ENCODE data around the gene ATAD2B.

The ATAD2B gene

GRCh38 chr2:23943666-23944065, 16.7 kb upstream of the ATAD2B start:
- TF ChIP-seq, protein P1, sequence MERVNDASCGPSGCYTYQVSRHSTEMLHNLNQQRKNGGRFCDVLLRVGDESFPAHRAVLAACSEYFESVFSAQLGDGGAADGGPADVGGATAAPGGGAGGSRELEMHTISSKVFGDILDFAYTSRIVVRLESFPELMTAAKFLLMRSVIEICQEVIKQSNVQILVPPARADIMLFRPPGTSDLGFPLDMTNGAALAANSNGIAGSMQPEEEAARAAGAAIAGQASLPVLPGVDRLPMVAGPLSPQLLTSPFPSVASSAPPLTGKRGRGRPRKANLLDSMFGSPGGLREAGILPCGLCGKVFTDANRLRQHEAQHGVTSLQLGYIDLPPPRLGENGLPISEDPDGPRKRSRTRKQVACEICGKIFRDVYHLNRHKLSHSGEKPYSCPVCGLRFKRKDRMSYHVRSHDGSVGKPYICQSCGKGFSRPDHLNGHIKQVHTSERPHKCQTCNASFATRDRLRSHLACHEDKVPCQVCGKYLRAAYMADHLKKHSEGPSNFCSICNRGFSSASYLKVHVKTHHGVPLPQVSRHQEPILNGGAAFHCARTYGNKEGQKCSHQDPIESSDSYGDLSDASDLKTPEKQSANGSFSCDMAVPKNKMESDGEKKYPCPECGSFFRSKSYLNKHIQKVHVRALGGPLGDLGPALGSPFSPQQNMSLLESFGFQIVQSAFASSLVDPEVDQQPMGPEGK (CRISPR knock-in tag; IDR thresholded peaks at IDR 0.05; ENCODE audit: borderline replicate concordance): no peak
- no peak for TF ChIP-seq ESRRG (CRISPR knock-in tag; IDR thresholded peaks at IDR 0.05)
- ATAC-seq: no peak

DNA sequence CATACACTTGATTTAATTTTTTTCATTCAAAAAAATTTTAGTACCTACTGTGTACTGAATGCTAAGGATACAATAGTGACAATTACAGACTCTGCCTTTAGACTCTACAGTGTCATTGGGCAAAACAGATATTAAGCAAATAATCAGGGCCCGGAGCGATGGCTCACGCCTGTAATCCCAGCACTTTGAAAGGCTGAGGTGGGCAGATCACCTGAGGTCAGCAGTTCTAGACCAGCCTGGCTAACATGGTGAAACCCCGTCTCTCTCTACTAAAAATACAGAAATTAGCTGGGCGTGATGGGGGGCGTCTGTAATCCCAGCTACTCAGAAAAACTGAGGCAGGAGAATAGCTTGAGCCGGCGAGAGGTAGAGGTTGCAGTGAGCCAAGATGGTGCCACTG, 14.7 kb upstream of the ATAD2B start:
- ATAC-seq: no peak
- TF ChIP-seq, protein P2, sequence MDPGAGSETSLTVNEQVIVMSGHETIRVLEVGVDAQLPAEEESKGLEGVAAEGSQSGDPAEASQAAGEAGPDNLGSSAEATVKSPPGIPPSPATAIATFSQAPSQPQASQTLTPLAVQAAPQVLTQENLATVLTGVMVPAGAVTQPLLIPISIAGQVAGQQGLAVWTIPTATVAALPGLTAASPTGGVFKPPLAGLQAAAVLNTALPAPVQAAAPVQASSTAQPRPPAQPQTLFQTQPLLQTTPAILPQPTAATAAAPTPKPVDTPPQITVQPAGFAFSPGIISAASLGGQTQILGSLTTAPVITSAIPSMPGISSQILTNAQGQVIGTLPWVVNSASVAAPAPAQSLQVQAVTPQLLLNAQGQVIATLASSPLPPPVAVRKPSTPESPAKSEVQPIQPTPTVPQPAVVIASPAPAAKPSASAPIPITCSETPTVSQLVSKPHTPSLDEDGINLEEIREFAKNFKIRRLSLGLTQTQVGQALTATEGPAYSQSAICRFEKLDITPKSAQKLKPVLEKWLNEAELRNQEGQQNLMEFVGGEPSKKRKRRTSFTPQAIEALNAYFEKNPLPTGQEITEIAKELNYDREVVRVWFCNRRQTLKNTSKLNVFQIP (CRISPR knock-in tag; IDR thresholded peaks at IDR 0.05; ENCODE audit: borderline replicate concordance, low read depth): no peak
- TF ChIP-seq ISL1 (CRISPR knock-in tag; IDR thresholded peaks at IDR 0.05) (no peak), OSR1 (CRISPR knock-in tag; IDR thresholded peaks at IDR 0.05) (no peak), ZNF8 (CRISPR knock-in tag; IDR thresholded peaks at IDR 0.05) (no peak), TOX (CRISPR knock-in tag; IDR thresholded peaks at IDR 0.05; ENCODE audit: borderline replicate concordance) (no peak), TCF4 (CRISPR knock-in tag; IDR thresholded peaks at IDR 0.05; ENCODE audit: borderline replicate concordance) (no peak), CSDC2 (CRISPR knock-in tag; IDR thresholded peaks at IDR 0.05) (no peak), ZFP30 (CRISPR knock-in tag; IDR thresholded peaks at IDR 0.05) (no peak), ESRRG (CRISPR knock-in tag; IDR thresholded peaks at IDR 0.05) (no peak), RARB (CRISPR knock-in tag; IDR thresholded peaks at IDR 0.05) (no peak), ZFP3 (CRISPR knock-in tag; IDR thresholded peaks at IDR 0.05) (no peak)
- TF ChIP-seq, protein P1 (CRISPR knock-in tag; IDR thresholded peaks at IDR 0.05; ENCODE audit: borderline replicate concordance): no peak

DNA sequence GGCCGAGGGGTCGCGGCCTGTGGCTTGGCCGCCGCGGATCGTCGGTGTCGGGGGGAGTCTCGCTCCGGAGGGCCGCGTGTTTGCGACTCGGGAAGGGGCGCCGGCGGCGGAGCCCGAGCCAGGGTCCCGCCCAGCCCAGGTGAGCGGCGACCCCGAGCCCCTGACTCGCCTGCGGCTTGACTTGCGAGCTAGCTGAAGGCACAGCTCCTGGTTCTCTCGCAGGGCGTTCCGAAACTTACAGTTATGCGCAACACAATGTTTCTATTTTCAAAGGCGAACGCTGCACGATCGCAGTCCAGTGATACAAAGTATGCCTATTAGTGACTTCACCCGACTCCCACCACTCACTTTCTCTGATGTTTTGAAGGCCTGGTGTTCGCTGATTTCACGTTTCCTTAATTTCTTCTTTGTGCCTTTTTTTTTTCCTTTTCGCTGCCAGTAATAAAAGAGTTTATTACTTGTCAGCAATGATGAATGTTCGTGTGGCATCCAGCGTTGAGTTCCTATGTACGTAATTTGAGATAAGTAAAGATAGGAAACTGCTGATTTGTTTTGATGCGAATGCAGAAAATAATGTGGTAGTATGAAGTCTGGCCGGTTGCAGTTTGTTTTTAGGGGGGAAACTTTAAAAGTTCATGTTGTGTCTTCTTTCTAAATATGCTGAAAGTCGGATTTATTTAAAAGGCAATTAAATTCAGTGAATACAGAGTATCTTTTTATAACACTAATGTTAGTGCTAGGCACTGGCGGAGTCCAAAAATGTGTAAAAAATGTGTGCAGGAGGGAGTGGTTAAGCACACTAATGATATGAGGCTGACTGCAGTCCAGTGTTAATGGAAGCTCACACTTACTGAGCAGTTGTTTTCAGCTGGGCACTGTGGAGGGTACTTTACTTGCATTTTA, 14.0 kb upstream of the ATAD2B start:
- ATAC-seq: peak; percentile 67
- TF ChIP-seq, protein P3, sequence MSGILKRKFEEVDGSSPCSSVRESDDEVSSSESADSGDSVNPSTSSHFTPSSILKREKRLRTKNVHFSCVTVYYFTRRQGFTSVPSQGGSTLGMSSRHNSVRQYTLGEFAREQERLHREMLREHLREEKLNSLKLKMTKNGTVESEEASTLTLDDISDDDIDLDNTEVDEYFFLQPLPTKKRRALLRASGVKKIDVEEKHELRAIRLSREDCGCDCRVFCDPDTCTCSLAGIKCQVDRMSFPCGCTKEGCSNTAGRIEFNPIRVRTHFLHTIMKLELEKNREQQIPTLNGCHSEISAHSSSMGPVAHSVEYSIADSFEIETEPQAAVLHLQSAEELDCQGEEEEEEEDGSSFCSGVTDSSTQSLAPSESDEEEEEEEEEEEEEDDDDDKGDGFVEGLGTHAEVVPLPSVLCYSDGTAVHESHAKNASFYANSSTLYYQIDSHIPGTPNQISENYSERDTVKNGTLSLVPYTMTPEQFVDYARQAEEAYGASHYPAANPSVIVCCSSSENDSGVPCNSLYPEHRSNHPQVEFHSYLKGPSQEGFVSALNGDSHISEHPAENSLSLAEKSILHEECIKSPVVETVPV (CRISPR knock-in tag; IDR thresholded peaks at IDR 0.05): no peak
- TF ChIP-seq, protein P4, sequence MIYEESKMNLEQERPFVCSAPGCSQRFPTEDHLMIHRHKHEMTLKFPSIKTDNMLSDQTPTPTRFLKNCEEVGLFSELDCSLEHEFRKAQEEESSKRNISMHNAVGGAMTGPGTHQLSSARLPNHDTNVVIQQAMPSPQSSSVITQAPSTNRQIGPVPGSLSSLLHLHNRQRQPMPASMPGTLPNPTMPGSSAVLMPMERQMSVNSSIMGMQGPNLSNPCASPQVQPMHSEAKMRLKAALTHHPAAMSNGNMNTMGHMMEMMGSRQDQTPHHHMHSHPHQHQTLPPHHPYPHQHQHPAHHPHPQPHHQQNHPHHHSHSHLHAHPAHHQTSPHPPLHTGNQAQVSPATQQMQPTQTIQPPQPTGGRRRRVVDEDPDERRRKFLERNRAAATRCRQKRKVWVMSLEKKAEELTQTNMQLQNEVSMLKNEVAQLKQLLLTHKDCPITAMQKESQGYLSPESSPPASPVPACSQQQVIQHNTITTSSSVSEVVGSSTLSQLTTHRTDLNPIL (CRISPR knock-in tag; IDR thresholded peaks at IDR 0.05; ENCODE audit: low read depth): no peak
- TF ChIP-seq OSR1 (CRISPR knock-in tag; IDR thresholded peaks at IDR 0.05) (no peak), BACH2 (CRISPR knock-in tag; IDR thresholded peaks at IDR 0.05; ENCODE audit: borderline replicate concordance) (no peak), ZNF565 (CRISPR knock-in tag; conservative IDR thresholded peaks at IDR 0.05; ENCODE audit: low read depth) (no peak), ZFP30 (CRISPR knock-in tag; IDR thresholded peaks at IDR 0.05) (no peak), RARB (CRISPR knock-in tag; IDR thresholded peaks at IDR 0.05) (no peak), ZFP3 (CRISPR knock-in tag; IDR thresholded peaks at IDR 0.05) (no peak), TSHZ2 (CRISPR knock-in tag; IDR thresholded peaks at IDR 0.05) (no peak), ZNF70 (CRISPR knock-in tag; IDR thresholded peaks at IDR 0.05) (no peak), TCF4 (CRISPR knock-in tag; IDR thresholded peaks at IDR 0.05; ENCODE audit: borderline replicate concordance) (no peak), CSDC2 (CRISPR knock-in tag; IDR thresholded peaks at IDR 0.05) (no peak), PPARA (CRISPR knock-in tag; IDR thresholded peaks at IDR 0.05; ENCODE audit: borderline replicate concordance) (no peak), GLIS3 (CRISPR knock-in tag; IDR thresholded peaks at IDR 0.05) (no peak), ZC3H10 (CRISPR knock-in tag; IDR thresholded peaks at IDR 0.05) (no peak)
- TF ChIP-seq, protein P2 (CRISPR knock-in tag; IDR thresholded peaks at IDR 0.05; ENCODE audit: borderline replicate concordance, low read depth): no peak
- TF ChIP-seq, protein P1 (CRISPR knock-in tag; IDR thresholded peaks at IDR 0.05; ENCODE audit: borderline replicate concordance): no peak
